PC-3 (cell line): ENCODE data around the gene HOMER3. TPM values are rescaled to one million over a fixed set of nuclear protein-coding genes. Genes with fewer than 3 reads are reported as not detected.
A peak's percentile ranks its signal among the peaks of the same experiment; 100 is the strongest.

Experiments
- ATAC-seq: fragments of 200-7000 bp; cut with Tn5 transposase; 2 replicates; pipeline ENCODE4 v1.9.1; 2020; ENCODE audit warnings: mild to moderate bottlenecking, moderate library complexity
- BruUV-seq: library from RNA; stranded (reverse); fragments of 400-500 nt; replicated peaks from 2 replicates; lab custom pipeline; 2021; lab: Mats Ljungman, UMichigan
- CTCF ChIA-PET: fragments of 300-600 bp; sonication (Branson Sonifier 250); formaldehyde crosslinking; loops from one replicate; lab custom pipeline; 2022; ENCODE audit warnings: antibody characterized with exemption; lab: Charles Lee
- POLR2A ChIA-PET: fragments of 300-600 bp; sonication (Branson Sonifier 250); formaldehyde crosslinking; loops from one replicate; lab custom pipeline; 2022; ENCODE audit warnings: antibody characterized with exemption; ENCODE audit not compliant: unreplicated experiment; lab: Charles Lee
- DNase-seq: peaks from one replicate; pipeline ENCODE4 v3.0.0-alpha.2; 2015
- H2AFZ ChIP-seq: fragments of 300-600 bp; sonication (generic); 2 replicates; pipeline ENCODE4 v1.6.0; 2016; ENCODE audit warnings: antibody characterized with exemption, low read length
- H3F3A ChIP-seq: fragments of 300-600 bp; sonication (generic); one replicate; pipeline ENCODE4 v1.6.0; 2017; ENCODE audit warnings: antibody characterized with exemption, low read length, control low read depth, mild to moderate bottlenecking; ENCODE audit not compliant: unreplicated experiment
- H3K27ac ChIP-seq: fragments of 300-600 bp; sonication (generic); 2 replicates; pipeline ENCODE4 v1.5.1; 2016; ENCODE audit warnings: mild to moderate bottlenecking, low read length
- H3K27me3 ChIP-seq: fragments of 300-600 bp; sonication (generic); 2 replicates; pipeline ENCODE4 v1.6.1; 2016; ENCODE audit warnings: low read length, mixed read lengths
- H3K36me3 ChIP-seq: fragments of 300-600 bp; sonication (generic); 2 replicates; pipeline ENCODE4 v1.6.1; 2016; ENCODE audit warnings: low read depth, mixed run types, low read length, mixed read lengths
- H3K4me1 ChIP-seq: fragments of 300-600 bp; sonication (generic); 2 replicates; pipeline ENCODE4 v1.5.1; 2016; ENCODE audit warnings: low read length; ENCODE audit not compliant: insufficient read depth
- H3K4me2 ChIP-seq: fragments of 300-600 bp; sonication (generic); 2 replicates; pipeline ENCODE4 v1.6.0; 2016; ENCODE audit warnings: low read length
- H3K4me3 ChIP-seq: fragments of 300-600 bp; sonication (generic); 2 replicates; pipeline ENCODE4 v1.5.1; 2016; ENCODE audit warnings: mild to moderate bottlenecking, low read length, mixed read lengths
- H3K79me2 ChIP-seq: fragments of 300-600 bp; sonication (generic); 2 replicates; pipeline ENCODE4 v1.6.1; 2017; ENCODE audit warnings: low read length, mixed read lengths
- H3K9ac ChIP-seq: fragments of 300-600 bp; sonication (generic); 2 replicates; pipeline ENCODE4 v1.6.0; 2016; ENCODE audit warnings: mild to moderate bottlenecking, low read length
- H3K9me2 ChIP-seq: fragments of 300-600 bp; sonication (generic); replicated peaks from 2 replicates; pipeline ENCODE4 v1.6.1; 2016; ENCODE audit warnings: mixed run types, low read length, mixed read lengths
- H3K9me3 ChIP-seq: fragments of 300-600 bp; sonication (generic); 2 replicates; pipeline ENCODE4 v1.6.1; 2016; ENCODE audit warnings: low read length, mixed read lengths
- H4K20me1 ChIP-seq: fragments of 300-600 bp; sonication (generic); 2 replicates; pipeline ENCODE4 v1.6.1; 2016; ENCODE audit warnings: low read length, mixed read lengths
- CTCF ChIP-seq: fragments of 300-600 bp; sonication (generic); conservative IDR thresholded peaks from 2 replicates; pipeline ENCODE4 v1.5.1; 2017; ENCODE audit warnings: antibody characterized with exemption, low read depth, mild to moderate bottlenecking, low read length
- EZH2 ChIP-seq: fragments of 300-600 bp; sonication (generic); IDR thresholded peaks from one replicate; pipeline ENCODE4 v1.6.1; 2017; ENCODE audit warnings: antibody characterized with exemption, mild to moderate bottlenecking, low read length; ENCODE audit not compliant: unreplicated experiment
- EZH2phosphoT487 ChIP-seq: fragments of 300-600 bp; sonication (generic); IDR thresholded peaks from 2 replicates; pipeline ENCODE4 v1.6.1; 2018; ENCODE audit warnings: mild to moderate bottlenecking, antibody characterized with exemption, low read length, borderline replicate concordance
- intact Hi-C: fragments of 100-400 bp; cut with micrococcal nuclease; formaldehyde crosslinking; loops from 2 replicates; pipeline ENCODE4 v1.9.0; 2023
- total RNA-seq: library from RNA; depleted of rRNA; stranded (reverse); fragments of >200 nt; gene quantifications from 2 replicates; pipeline ENCODE4 v1.2.3, GENCODE V29; 2014

Gene HOMER3
- total RNA-seq, 1 experiment from 2014 or later, result 118 TPM

- intact Hi-C loops, result no loop called here
- peaks cover 16% of the 10 kb centered on the region; the same call in 1 of the 2 replicates for H3K36me3 ChIP-seq
- BruUV-seq, result no TSS peak
- no peak overlapping the region for H3K27ac ChIP-seq
- H3K79me2 ChIP-seq, result no peaks in the 10 kb centered on the region
- ATAC-seq (peak; percentile 67), DNase-seq (peak; percentile 29)
- H3K4me1 ChIP-seq, result no peaks in the 10 kb centered on the region
- no peaks in the 10 kb centered on the region for H3F3A ChIP-seq
- H4K20me1 ChIP-seq, result no peaks in the 10 kb centered on the region
- no peak overlapping the region for H3K4me3 ChIP-seq
- H2AFZ ChIP-seq, result no peak overlapping the region
- CTCF ChIA-PET, result no interaction called here
- H3K9ac ChIP-seq, result no peak overlapping the region
- H3K4me2 ChIP-seq, result no peak overlapping the region
- H3K9me3 ChIP-seq, result no peaks in the 10 kb centered on the region
- no peaks in the 10 kb centered on the region for H3K27me3 ChIP-seq
- POLR2A ChIA-PET, result no interaction called here
- no peaks in the 10 kb centered on the region for H3K9me2 ChIP-seq
- no peak for TF ChIP-seq EZH2
- TF ChIP-seq CTCF, result no peak
- TF ChIP-seq EZH2phosphoT487, result no peak
These were observed 8.7 kb downstream of the HOMER3 start for GRCh38 chr19:18932216-18932841.

GRCh38 chr19:18931316-18932162 lies 9.5 kb downstream of the HOMER3 start:
- Histone ChIP-seq H3K9me3 (no peaks in the 10 kb centered on the region), H3K9me2 (no peaks in the 10 kb centered on the region), H2AFZ (no peak overlapping the region), H3K4me3 (no peak overlapping the region), H3F3A (no peaks in the 10 kb centered on the region), H3K4me2 (no peak overlapping the region), H3K79me2 (no peaks in the 10 kb centered on the region), H3K27ac (no peak overlapping the region), H4K20me1 (no peaks in the 10 kb centered on the region), H3K36me3 (peaks cover 16% of the 10 kb centered on the region; the same call in 1 of the 2 replicates), H3K9ac (no peak overlapping the region), H3K4me1 (no peaks in the 10 kb centered on the region), H3K27me3 (no peaks in the 10 kb centered on the region)
- intact Hi-C loops, result no loop called here
- ChIA-PET POLR2A (no interaction called here), CTCF (no interaction called here)
- TF ChIP-seq CTCF (no peak), EZH2phosphoT487 (no peak), EZH2 (no peak)
- DNase-seq (no peak), ATAC-seq (no peak)
- no TSS peak for BruUV-seq

GRCh38 chr19:18929311-18929710 lies 11.7 kb downstream of the HOMER3 start:
- Histone ChIP-seq H3K36me3 (peaks cover 28% of the 10 kb centered on the region; the same call in 1 of the 2 replicates), H3K4me2 (no peak overlapping the region), H3K27me3 (no peaks in the 10 kb centered on the region), H2AFZ (no peak overlapping the region), H3K4me3 (no peak overlapping the region), H4K20me1 (no peaks in the 10 kb centered on the region), H3K4me1 (no peaks in the 10 kb centered on the region), H3K79me2 (no peaks in the 10 kb centered on the region), H3K27ac (no peak overlapping the region), H3K9me3 (no peaks in the 10 kb centered on the region), H3K9ac (no peak overlapping the region), H3F3A (no peaks in the 10 kb centered on the region), H3K9me2 (no peaks in the 10 kb centered on the region)
- CTCF ChIA-PET, result no interaction called here
- no TSS peak for BruUV-seq
- intact Hi-C loops, result no loop called here
- no peak for DNase-seq
- no peak for ATAC-seq
- TF ChIP-seq CTCF (no peak), EZH2phosphoT487 (no peak), EZH2 (no peak)
- POLR2A ChIA-PET, result interaction anchor here (0.6 kb wide), 1 partner anchor 71 kb away, joined by 4 read pairs; no protein-coding TSS in a partner anchor
